Neural cell (in vitro differentiated cells): Measurements from ENCODE around the gene ACOT7. TPM values are rescaled to one million over a fixed set of nuclear protein-coding genes. Genes with fewer than 3 reads are reported as not detected.

Experiments
- H2AFZ ChIP-seq: fragments of 200-600, 300-800 bp; sonication (generic), shearing (Covaris generic); 2 replicates; pipeline ENCODE4 v1.6.0; 2014; ENCODE audit warnings: low read depth, mild to moderate bottlenecking, antibody characterized with exemption, low read length, moderate library complexity
- H3F3A ChIP-seq: fragments of 200-600 bp; shearing (Covaris generic); 2 replicates; pipeline ENCODE4 v1.6.1; 2016; ENCODE audit warnings: mild to moderate bottlenecking, moderate library complexity, mixed read lengths, antibody characterized with exemption, low read length; ENCODE audit not compliant: insufficient read depth, poor library complexity, severe bottlenecking
- H3K27ac ChIP-seq: fragments of 200-600, 300-800 bp; sonication (generic), shearing (Covaris generic); 2 replicates; pipeline ENCODE4 v1.5.1; 2014; ENCODE audit warnings: mild to moderate bottlenecking, low read length, moderate library complexity
- H3K27me3 ChIP-seq: fragments of 300-800, 200-600 bp; sonication (generic), shearing (Covaris generic); 2 replicates; pipeline ENCODE4 v1.6.0; 2014; ENCODE audit warnings: mild to moderate bottlenecking, low read depth, low read length, moderate library complexity; ENCODE audit not compliant: insufficient read depth
- H3K36me3 ChIP-seq: fragments of 300-800, 200-600 bp; sonication (generic), shearing (Covaris generic); 2 replicates; pipeline ENCODE4 v1.5.1; 2014; ENCODE audit warnings: mild to moderate bottlenecking, antibody characterized with exemption, low read length, moderate library complexity; ENCODE audit not compliant: insufficient read depth
- H3K4me2 ChIP-seq: fragments of 300-800, 200-600 bp; sonication (generic), shearing (Covaris generic); 2 replicates; pipeline ENCODE4 v1.6.0; 2014; ENCODE audit warnings: mild to moderate bottlenecking, low read length
- H3K4me3 ChIP-seq: fragments of 300-800, 200-600 bp; sonication (generic), shearing (Covaris generic); 2 replicates; pipeline ENCODE4 v1.5.1; 2014; ENCODE audit warnings: mild to moderate bottlenecking, low read length, moderate library complexity
- H3K79me2 ChIP-seq: fragments of 200-600 bp; shearing (Covaris generic); replicated peaks from 2 replicates; pipeline ENCODE4 v1.6.0; 2014; ENCODE audit warnings: mild to moderate bottlenecking, low read length, moderate library complexity; ENCODE audit not compliant: insufficient read depth
- H3K9ac ChIP-seq: fragments of 300-800, 200-600 bp; sonication (generic), shearing (Covaris generic); 2 replicates; pipeline ENCODE4 v1.6.1; 2016; ENCODE audit warnings: mild to moderate bottlenecking, low read length, mixed read lengths
- H3K9me2 ChIP-seq: fragments of 200-600 bp; shearing (Covaris generic); 2 replicates; pipeline ENCODE4 v1.6.1; 2016; ENCODE audit warnings: mild to moderate bottlenecking, low read length, mixed read lengths; ENCODE audit not compliant: insufficient read depth
- H3K9me3 ChIP-seq: fragments of 200-600, 300-800 bp; sonication (generic), shearing (Covaris generic); 2 replicates; pipeline ENCODE4 v1.6.1; 2016; ENCODE audit warnings: mild to moderate bottlenecking, mixed run types, low read length, moderate library complexity, mixed read lengths
- H4K20me1 ChIP-seq: fragments of 200-600 bp; shearing (Covaris generic); 2 replicates; pipeline ENCODE4 v1.6.1; 2016; ENCODE audit warnings: mild to moderate bottlenecking, mixed run types; ENCODE audit not compliant: insufficient read depth
- CTCF ChIP-seq: fragments of 450-650 bp; IDR thresholded peaks from 2 replicates; pipeline ENCODE4 v1.5.1; 2014; ENCODE audit warnings: antibody characterized with exemption, mild to moderate bottlenecking, moderate library complexity; ENCODE audit not compliant: poor library complexity, severe bottlenecking
- EP300 ChIP-seq: fragments of 450-650 bp; conservative IDR thresholded peaks from 2 replicates; pipeline ENCODE4 v1.6.1; 2014; ENCODE audit warnings: antibody characterized with exemption, mild to moderate bottlenecking, moderate library complexity; ENCODE audit not compliant: poor library complexity, severe bottlenecking
- EZH2 ChIP-seq: fragments of 200-600, 300-800 bp; shearing (Covaris generic), sonication (generic); IDR thresholded peaks from 2 replicates; pipeline ENCODE4 v1.6.1; 2014; ENCODE audit warnings: antibody characterized with exemption, low read length, borderline replicate concordance, mild to moderate bottlenecking; ENCODE audit not compliant: insufficient read depth, poor library complexity, severe bottlenecking
- MXI1 ChIP-seq: fragments of 450-650 bp; conservative IDR thresholded peaks from 2 replicates; pipeline ENCODE4 v1.6.1; 2014; ENCODE audit warnings: antibody characterized with exemption, mild to moderate bottlenecking; ENCODE audit not compliant: poor library complexity, severe bottlenecking
- POLR2AphosphoS5 ChIP-seq: IDR thresholded peaks from 2 replicates; pipeline ENCODE4 v1.6.1; 2012
- RAD21 ChIP-seq: fragments of 450-650 bp; conservative IDR thresholded peaks from 2 replicates; pipeline ENCODE4 v1.6.1; 2014; ENCODE audit warnings: antibody characterized with exemption, mild to moderate bottlenecking, moderate library complexity
- REST ChIP-seq: IDR thresholded peaks from 2 replicates; pipeline ENCODE4 v1.6.1; 2012; ENCODE audit warnings: borderline replicate concordance
- SMC3 ChIP-seq: fragments of 450-650 bp; conservative IDR thresholded peaks from 2 replicates; pipeline ENCODE4 v1.6.1; 2014; ENCODE audit warnings: antibody characterized with exemption, mild to moderate bottlenecking, moderate library complexity; ENCODE audit not compliant: poor library complexity
- TAF1 ChIP-seq: IDR thresholded peaks from 2 replicates; pipeline ENCODE4 v1.6.1; 2012; ENCODE audit warnings: low read depth
- polyA plus RNA-seq: library from polyadenylated mRNA; depleted of rRNA; stranded (reverse); fragments of >200 nt; gene quantifications from 2 replicates; pipeline ENCODE4 v1.2.3, GENCODE V29; 2014

The ACOT7 gene
- polyA plus RNA-seq, 1 donor from 2014 or later: 101 TPM

- Histone ChIP-seq H3K36me3 (peaks cover 5% of the 10 kb centered on the region), H3K9ac (no peak overlapping the region), H3F3A (no peaks in the 10 kb centered on the region), H3K79me2 (no peaks in the 10 kb centered on the region), H3K27me3 (no peaks in the 10 kb centered on the region), H3K27ac (no peak overlapping the region), H3K9me2 (no peaks in the 10 kb centered on the region), H4K20me1 (no peaks in the 10 kb centered on the region), H2AFZ (no peak overlapping the region), H3K9me3 (no peaks in the 10 kb centered on the region), H3K4me3 (no peak overlapping the region), H3K4me2 (no peak overlapping the region)
- TF ChIP-seq EP300 (no peak), CTCF (no peak), TAF1 (no peak), REST (no peak), MXI1 (no peak), POLR2AphosphoS5 (no peak), SMC3 (no peak), EZH2 (no peak), RAD21 (no peak)
These were observed 64.9 kb downstream of the ACOT7 start for GRCh38 chr1:6328696-6329095.

- no peaks in the 10 kb centered on the region for H3K27me3 ChIP-seq
- H3F3A ChIP-seq: no peaks in the 10 kb centered on the region
- no peak overlapping the region for H3K4me2 ChIP-seq
- no peak overlapping the region for H3K4me3 ChIP-seq
- no peak for TF ChIP-seq POLR2AphosphoS5
- TF ChIP-seq REST: no peak
- no peak for TF ChIP-seq EP300
- TF ChIP-seq CTCF: no peak
- no peak for TF ChIP-seq EZH2
- no peak for TF ChIP-seq MXI1
- TF ChIP-seq SMC3: no peak
- TF ChIP-seq TAF1: no peak
- TF ChIP-seq RAD21: no peak
- no peaks in the 10 kb centered on the region for H3K9me2 ChIP-seq
- no peak overlapping the region for H3K9ac ChIP-seq
- H4K20me1 ChIP-seq: no peaks in the 10 kb centered on the region
- H3K27ac ChIP-seq: no peak overlapping the region
- no peaks in the 10 kb centered on the region for H3K79me2 ChIP-seq
- no peak overlapping the region for H2AFZ ChIP-seq
- peaks cover 5% of the 10 kb centered on the region for H3K36me3 ChIP-seq
- H3K9me3 ChIP-seq: no peaks in the 10 kb centered on the region
These were observed 65.5 kb downstream of the ACOT7 start for GRCh38 chr1:6328091-6328490.
